OCI-LY7 (cell line): ENCODE measurements around the gene CTDSPL. TPM values are rescaled to one million over a fixed set of nuclear protein-coding genes. Genes with fewer than 3 reads are reported as not detected.
A peak's percentile ranks its signal among the peaks of the same experiment; 100 is the strongest.

Source experiments
- BruUV-seq: library from RNA; stranded (reverse); fragments of 400-500 nt; replicated peaks from 2 replicates; lab custom pipeline; 2021; lab: Mats Ljungman, UMichigan
- CTCF ChIA-PET: fragments of 300-600 bp; sonication (Branson Sonifier 250); formaldehyde crosslinking; loops from one replicate; lab custom pipeline; 2022; ENCODE audit warnings: antibody characterized with exemption; ENCODE audit not compliant: unreplicated experiment; lab: Charles Lee
- POLR2A ChIA-PET: fragments of 300-600 bp; sonication (Branson Sonifier 250); formaldehyde crosslinking; loops from one replicate; lab custom pipeline; 2022; ENCODE audit warnings: antibody characterized with exemption; lab: Charles Lee
- DNase-seq: peaks from one replicate; pipeline ENCODE4 v3.0.0-alpha.2; 2015; ENCODE audit warnings: low spot score
- H2AFZ ChIP-seq: fragments of 200-600 bp; sonication (generic), shearing (Covaris generic); 2 replicates; pipeline ENCODE4 v1.6.1; 2014; ENCODE audit warnings: mild to moderate bottlenecking, antibody characterized with exemption, low read length, moderate library complexity
- H3K27ac ChIP-seq: fragments of 200-600 bp; sonication (generic); 2 replicates; pipeline ENCODE4 v1.5.1; 2014; ENCODE audit warnings: mixed run types, low read depth, mild to moderate bottlenecking, moderate library complexity, low read length, inconsistent platforms; ENCODE audit not compliant: poor library complexity, severe bottlenecking
- H3K36me3 ChIP-seq: fragments of 200-600 bp; sonication (generic); 2 replicates; pipeline ENCODE4 v1.6.1; 2014; ENCODE audit warnings: mild to moderate bottlenecking, antibody characterized with exemption, low read length, moderate library complexity, mixed read lengths; ENCODE audit not compliant: insufficient read depth
- H3K4me1 ChIP-seq: fragments of 200-600 bp; sonication (generic); 2 replicates; pipeline ENCODE4 v1.5.1; 2014; ENCODE audit warnings: mild to moderate bottlenecking, low read length; ENCODE audit not compliant: insufficient read depth, poor library complexity, severe bottlenecking
- H3K4me2 ChIP-seq: fragments of 200-600 bp; sonication (generic); 2 replicates; pipeline ENCODE4 v1.6.1; 2014; ENCODE audit warnings: mild to moderate bottlenecking, low read length
- H3K4me3 ChIP-seq: fragments of 200-600 bp; sonication (generic); 2 replicates; pipeline ENCODE4 v1.5.1; 2014; ENCODE audit warnings: mild to moderate bottlenecking, low read depth, low read length; ENCODE audit not compliant: poor library complexity, severe bottlenecking
- H3K79me2 ChIP-seq: fragments of 200-600 bp; sonication (generic); 2 replicates; pipeline ENCODE4 v1.6.1; 2016; ENCODE audit warnings: low read depth, mild to moderate bottlenecking, low read length, moderate library complexity, mixed read lengths; ENCODE audit not compliant: insufficient read depth
- H3K9me2 ChIP-seq: fragments of 200-600 bp; sonication (generic); 2 replicates; pipeline ENCODE4 v1.6.1; 2016; ENCODE audit warnings: mild to moderate bottlenecking, low read length, mixed read lengths; ENCODE audit not compliant: insufficient read depth
- H3K9me3 ChIP-seq: fragments of 200-600 bp; sonication (generic); 2 replicates; pipeline ENCODE4 v1.6.1; 2014; ENCODE audit warnings: mild to moderate bottlenecking, mixed run types, low read length, mixed read lengths
- H4K20me1 ChIP-seq: fragments of 200-600 bp; sonication (generic); 2 replicates; pipeline ENCODE4 v1.6.1; 2014; ENCODE audit warnings: mild to moderate bottlenecking, antibody characterized with exemption, low read length, moderate library complexity, mixed read lengths; ENCODE audit not compliant: insufficient read depth
- CTCF ChIP-seq: fragments of 200-600 bp; sonication (generic); conservative IDR thresholded peaks from 2 replicates; pipeline ENCODE4 v1.5.1; 2014; ENCODE audit warnings: mild to moderate bottlenecking, antibody characterized with exemption, low read length, moderate library complexity, mixed read lengths
- EZH2phosphoT487 ChIP-seq: fragments of 200-600 bp; sonication (generic); IDR thresholded peaks from 2 replicates; pipeline ENCODE4 v1.6.1; 2018; ENCODE audit warnings: low read depth, borderline replicate concordance, mild to moderate bottlenecking, mixed run types, antibody characterized with exemption, low read length, moderate library complexity, mixed read lengths
- intact Hi-C: fragments of 100-400 bp; cut with micrococcal nuclease; formaldehyde crosslinking; loops from one replicate; pipeline ENCODE4 v1.10.0; 2022; ENCODE audit not compliant: unreplicated experiment
- total RNA-seq, 2 experiments: library from RNA; depleted of rRNA in 1 of 2; stranded (reverse); fragments of >200 nt in 1 of 2; shearing (Covaris generic) in 1 of 2; gene quantifications; 2 replicates each; pipeline ENCODE4 v1.2.3, GENCODE V29; 2014 to 2022

Gene CTDSPL
- total RNA-seq, 2 experiments from 2014 or later = 0.38 TPM; not detected in 1

DNA sequence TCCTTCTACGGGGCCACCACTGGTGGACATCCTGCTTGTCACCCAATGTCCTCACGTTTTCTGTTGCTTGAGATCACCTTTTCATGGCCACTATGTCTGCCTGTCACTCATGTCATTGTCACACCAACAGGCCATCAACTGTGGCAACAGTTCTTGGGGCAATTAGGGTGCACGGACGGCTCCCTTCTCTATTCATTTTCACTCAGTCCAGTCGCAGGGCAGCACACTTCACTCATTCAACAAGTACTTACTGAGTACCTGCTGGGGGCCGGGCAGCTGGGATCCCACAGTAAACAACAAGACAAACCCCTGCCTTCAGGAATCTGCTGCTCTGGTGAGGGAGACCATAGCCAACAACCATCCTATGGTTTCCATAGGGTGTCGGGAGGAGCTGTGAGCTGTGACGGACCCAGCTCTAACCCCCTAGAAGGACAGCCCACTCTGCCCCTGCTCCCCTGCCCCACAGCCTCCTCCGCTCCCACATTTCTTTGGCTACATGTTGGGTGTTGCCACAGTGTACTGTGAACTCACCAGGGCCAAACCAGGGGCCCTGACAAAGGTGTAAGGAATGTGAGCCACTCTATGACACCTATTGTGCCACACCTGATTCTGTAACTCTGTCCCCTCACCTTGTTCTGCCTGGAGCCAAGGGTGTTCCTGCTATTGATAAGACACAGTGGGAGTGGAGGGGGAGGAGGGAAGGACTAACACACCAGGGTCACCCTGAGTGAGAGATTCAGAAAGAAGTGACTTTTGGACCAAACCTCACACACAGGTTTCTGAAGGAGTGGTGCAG lies 130.8 kb downstream of the CTDSPL start:
- DNase-seq = no peak
- Histone ChIP-seq H3K27ac (no peak overlapping the region), H3K9me2 (no peaks in the 10 kb centered on the region), H2AFZ (no peak overlapping the region; the same call in 1 of the 2 replicates), H4K20me1 (no peaks in the 10 kb centered on the region), H3K4me3 (no peak overlapping the region), H3K79me2 (peaks cover 9% of the 10 kb centered on the region; the same call in 1 of the 2 replicates), H3K9me3 (no peaks in the 10 kb centered on the region), H3K4me1 (peaks cover 26% of the 10 kb centered on the region), H3K4me2 (no peak overlapping the region), H3K36me3 (peaks cover 22% of the 10 kb centered on the region; the same call in 1 of the 2 replicates)
- intact Hi-C loops = no loop called here
- ChIA-PET POLR2A (no interaction called here), CTCF (no interaction called here)
- no TSS peak for BruUV-seq
- TF ChIP-seq CTCF (no peak), EZH2phosphoT487 (no peak)

- H3K4me1 ChIP-seq = peaks cover 30% of the 10 kb centered on the region
- intact Hi-C loops = no loop called here
- H2AFZ ChIP-seq = no peak overlapping the region; the same call in 1 of the 2 replicates
- peaks cover 9% of the 10 kb centered on the region; the same call in 1 of the 2 replicates for H3K79me2 ChIP-seq
- H3K4me3 ChIP-seq = no peak overlapping the region
- no peak for TF ChIP-seq CTCF
- TF ChIP-seq EZH2phosphoT487 = no peak
- POLR2A ChIA-PET = no interaction called here
- H3K9me3 ChIP-seq = no peaks in the 10 kb centered on the region
- BruUV-seq = no TSS peak
- no peak for DNase-seq
- H3K9me2 ChIP-seq = no peaks in the 10 kb centered on the region
- H3K36me3 ChIP-seq = peaks cover 27% of the 10 kb centered on the region; the same call in 1 of the 2 replicates
- CTCF ChIA-PET = no interaction called here
- no peaks in the 10 kb centered on the region for H4K20me1 ChIP-seq
- peak overlapping the region; percentile 84; the same call in 1 of the 2 replicates for H3K4me2 ChIP-seq
- no peak overlapping the region for H3K27ac ChIP-seq
These were observed 131.4 kb downstream of the CTDSPL start for GRCh38 chr3:37993067-37993455.

DNA sequence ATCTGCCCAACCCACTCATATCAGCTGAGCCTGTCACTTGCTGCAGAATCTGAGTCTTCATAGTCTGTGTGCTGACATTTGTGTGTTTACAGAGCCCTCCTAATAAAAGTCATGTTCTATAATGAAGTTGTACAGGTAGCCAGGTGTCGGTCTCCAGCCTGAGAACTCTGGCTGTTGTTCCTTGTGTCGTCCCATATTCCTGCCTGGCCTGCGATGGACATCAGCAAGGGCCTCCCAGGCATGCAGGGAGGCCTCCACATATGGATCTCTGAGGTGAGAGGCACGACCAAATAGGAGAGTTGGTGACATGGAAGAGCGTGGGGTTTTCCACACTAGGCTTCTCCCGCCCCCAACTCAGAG lies 131.8 kb downstream of the CTDSPL start:
- H4K20me1 ChIP-seq = no peaks in the 10 kb centered on the region
- TF ChIP-seq CTCF (no peak), EZH2phosphoT487 (no peak)
- H3K4me2 ChIP-seq = peak overlapping the region; percentile 84
- CTCF ChIA-PET = no interaction called here
- no peaks in the 10 kb centered on the region for H3K9me2 ChIP-seq
- H3K4me1 ChIP-seq = peaks cover 34% of the 10 kb centered on the region
- BruUV-seq = no TSS peak
- peak overlapping the region; percentile 90 for H2AFZ ChIP-seq
- H3K36me3 ChIP-seq = peaks cover 29% of the 10 kb centered on the region; the same call in 1 of the 2 replicates
- no peaks in the 10 kb centered on the region for H3K9me3 ChIP-seq
- peaks cover 9% of the 10 kb centered on the region; the same call in 1 of the 2 replicates for H3K79me2 ChIP-seq
- peak overlapping the region; percentile 58 for H3K27ac ChIP-seq
- peak overlapping the region; percentile 78 for H3K4me3 ChIP-seq
- POLR2A ChIA-PET = no interaction called here
- intact Hi-C loops = no loop called here
- DNase-seq = no peak
